RWPE2 (cell line): ENCODE measurements around the gene MRPL1.

Source experiments
- ATAC-seq: fragments of 200-7000 bp; cut with Tn5 transposase; 3 replicates; pipeline ENCODE4 v1.9.1; 2021; ENCODE audit warnings: low read depth
- DNase-seq: peaks from one replicate; pipeline ENCODE4 v3.0.0-alpha.2; 2020; ENCODE audit warnings: low spot score
- H3K27ac ChIP-seq: fragments of 450-650 bp; 2 replicates; pipeline ENCODE4 v1.5.1; 2017; ENCODE audit warnings: mild to moderate bottlenecking; ENCODE audit not compliant: poor library complexity, severe bottlenecking
- H3K27me3 ChIP-seq: fragments of 250-450 bp; sonication (Bioruptor Pico); 2 replicates; pipeline ENCODE4 v1.5.1; 2021; ENCODE audit warnings: mild to moderate bottlenecking, moderate library complexity; ENCODE audit not compliant: insufficient read depth, poor library complexity, severe bottlenecking
- H3K36me3 ChIP-seq: fragments of 250-450 bp; sonication (Bioruptor Pico); 2 replicates; pipeline ENCODE4 v1.5.1; 2020; ENCODE audit warnings: low read depth, mild to moderate bottlenecking, moderate library complexity
- H3K4me1 ChIP-seq: fragments of 250-450 bp; sonication (Bioruptor Pico); 2 replicates; pipeline ENCODE4 v1.5.1; 2021; ENCODE audit warnings: mild to moderate bottlenecking, moderate library complexity; ENCODE audit not compliant: insufficient read depth, poor library complexity, severe bottlenecking
- H3K4me3 ChIP-seq: fragments of 250-450 bp; sonication (Bioruptor Pico); 2 replicates; pipeline ENCODE4 v1.5.1; 2021; ENCODE audit warnings: mild to moderate bottlenecking, moderate library complexity; ENCODE audit not compliant: severe bottlenecking
- H3K9me3 ChIP-seq: fragments of 250-450 bp; sonication (Bioruptor Pico); 2 replicates; pipeline ENCODE4 v1.5.1; 2021; ENCODE audit warnings: mild to moderate bottlenecking, moderate library complexity; ENCODE audit not compliant: severe bottlenecking
- TF ChIP-seq, protein P1 (sequence below): fragments of 450-650 bp; IDR thresholded peaks from one replicate; pipeline ENCODE4 v1.5.1; 2017; ENCODE audit warnings: mild to moderate bottlenecking, moderate library complexity; ENCODE audit not compliant: poor library complexity, severe bottlenecking

The MRPL1 gene

DNA sequence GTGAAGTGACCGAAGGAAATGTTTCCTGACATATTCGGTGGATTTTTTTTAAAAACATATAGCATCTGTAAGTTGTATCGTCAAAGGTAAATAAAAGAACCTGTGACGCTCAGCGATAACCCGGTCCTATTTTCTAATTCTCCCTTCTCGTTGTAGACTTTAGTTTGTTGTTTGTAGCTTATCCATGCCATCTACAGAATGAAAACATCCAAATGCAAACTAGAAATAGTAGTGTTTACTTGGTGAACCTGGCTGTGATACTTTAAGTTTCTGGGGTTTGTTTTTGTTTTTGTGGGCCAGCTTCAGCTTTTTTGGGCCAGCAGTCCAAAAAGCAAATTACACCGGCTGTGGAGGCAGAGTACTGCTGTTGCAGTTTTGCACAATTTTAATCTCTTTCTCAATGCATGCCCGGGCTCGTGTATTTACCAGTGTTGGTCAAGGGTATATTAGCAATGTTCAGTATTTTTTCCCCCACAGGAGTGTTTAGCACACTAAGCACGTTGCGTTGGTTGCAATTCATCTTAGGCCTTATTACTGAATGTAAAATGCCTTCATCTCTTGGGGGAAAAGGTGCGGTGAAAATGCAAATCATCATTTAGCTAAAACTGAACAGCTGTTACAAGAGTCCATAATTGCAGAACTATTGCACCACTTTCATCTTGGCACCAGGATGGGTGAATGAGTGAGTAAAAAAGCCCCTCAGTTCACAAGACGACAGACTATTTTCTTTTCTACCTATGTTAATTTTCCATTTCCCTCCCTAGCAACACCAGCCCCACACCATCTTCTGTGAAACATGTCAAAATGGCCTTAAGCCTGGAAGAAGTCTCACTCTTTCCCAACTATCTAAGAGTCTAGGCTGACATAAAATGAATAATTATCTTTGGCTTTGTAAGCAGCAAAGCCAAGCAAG, 41.7 kb upstream of the MRPL1 start:
- Histone ChIP-seq H3K4me1 (peaks cover 15% of the 10 kb centered on the region), H3K36me3 (peaks cover 6% of the 10 kb centered on the region; the same call in 1 of the 2 replicates), H3K27me3 (no peaks in the 10 kb centered on the region), H3K27ac (peak overlapping the region; percentile 86), H3K9me3 (no peaks in the 10 kb centered on the region), H3K4me3 (peak overlapping the region; percentile 79)
- ATAC-seq (no peak), DNase-seq (no peak)
- TF ChIP-seq, protein P1, sequence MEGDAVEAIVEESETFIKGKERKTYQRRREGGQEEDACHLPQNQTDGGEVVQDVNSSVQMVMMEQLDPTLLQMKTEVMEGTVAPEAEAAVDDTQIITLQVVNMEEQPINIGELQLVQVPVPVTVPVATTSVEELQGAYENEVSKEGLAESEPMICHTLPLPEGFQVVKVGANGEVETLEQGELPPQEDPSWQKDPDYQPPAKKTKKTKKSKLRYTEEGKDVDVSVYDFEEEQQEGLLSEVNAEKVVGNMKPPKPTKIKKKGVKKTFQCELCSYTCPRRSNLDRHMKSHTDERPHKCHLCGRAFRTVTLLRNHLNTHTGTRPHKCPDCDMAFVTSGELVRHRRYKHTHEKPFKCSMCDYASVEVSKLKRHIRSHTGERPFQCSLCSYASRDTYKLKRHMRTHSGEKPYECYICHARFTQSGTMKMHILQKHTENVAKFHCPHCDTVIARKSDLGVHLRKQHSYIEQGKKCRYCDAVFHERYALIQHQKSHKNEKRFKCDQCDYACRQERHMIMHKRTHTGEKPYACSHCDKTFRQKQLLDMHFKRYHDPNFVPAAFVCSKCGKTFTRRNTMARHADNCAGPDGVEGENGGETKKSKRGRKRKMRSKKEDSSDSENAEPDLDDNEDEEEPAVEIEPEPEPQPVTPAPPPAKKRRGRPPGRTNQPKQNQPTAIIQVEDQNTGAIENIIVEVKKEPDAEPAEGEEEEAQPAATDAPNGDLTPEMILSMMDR = no peak

DNA sequence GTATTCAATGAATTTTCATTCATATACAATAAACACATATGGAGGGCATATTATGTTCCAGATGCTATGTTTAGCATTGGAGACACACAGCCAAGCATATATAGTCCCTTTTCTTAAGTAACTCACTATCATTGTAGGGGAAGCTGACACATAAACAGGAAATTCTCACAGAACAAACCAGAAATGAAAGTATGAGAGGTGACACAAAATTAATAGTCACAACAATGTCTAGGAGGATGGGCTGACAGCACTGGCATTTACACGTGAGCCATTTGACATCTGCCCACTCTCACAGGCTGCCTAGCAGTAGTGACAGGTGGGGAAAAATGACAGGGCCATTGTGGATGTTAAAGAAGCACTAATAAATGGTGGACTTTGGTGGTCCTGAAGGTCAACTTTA, 40.9 kb upstream of the MRPL1 start:
- ATAC-seq = no peak
- H3K4me3 ChIP-seq = no peak overlapping the region
- no peak overlapping the region for H3K27ac ChIP-seq
- no peaks in the 10 kb centered on the region for H3K27me3 ChIP-seq
- TF ChIP-seq, protein P1 = no peak
- peaks cover 15% of the 10 kb centered on the region for H3K4me1 ChIP-seq
- peaks cover 6% of the 10 kb centered on the region; the same call in 1 of the 2 replicates for H3K36me3 ChIP-seq
- no peaks in the 10 kb centered on the region for H3K9me3 ChIP-seq
- no peak for DNase-seq

DNA sequence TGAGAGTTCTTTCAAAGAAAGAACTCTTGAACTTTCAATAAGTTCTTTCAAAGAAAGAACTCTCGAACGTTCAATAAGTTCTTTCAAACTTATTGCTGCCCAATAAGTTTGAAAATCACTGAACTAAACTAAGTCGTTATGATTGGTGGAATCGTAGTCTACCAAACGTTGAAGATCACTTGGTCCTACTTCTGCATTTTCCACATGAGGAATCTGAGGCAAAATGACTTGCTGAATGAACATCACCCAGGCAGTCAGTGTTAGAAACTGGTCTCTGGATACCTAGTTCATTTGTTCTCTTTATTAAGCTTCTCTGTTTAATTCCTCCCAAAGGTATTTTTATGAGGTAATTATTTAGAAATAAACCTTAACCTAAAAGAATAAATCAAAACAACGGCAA, 36.4 kb upstream of the MRPL1 start:
- peaks cover 4% of the 10 kb centered on the region for H3K4me1 ChIP-seq
- no peaks in the 10 kb centered on the region for H3K27me3 ChIP-seq
- no peak overlapping the region for H3K27ac ChIP-seq
- no peak overlapping the region for H3K4me3 ChIP-seq
- TF ChIP-seq, protein P1 = no peak
- no peaks in the 10 kb centered on the region for H3K9me3 ChIP-seq
- no peak for DNase-seq
- no peaks in the 10 kb centered on the region for H3K36me3 ChIP-seq
- no peak for ATAC-seq

DNA sequence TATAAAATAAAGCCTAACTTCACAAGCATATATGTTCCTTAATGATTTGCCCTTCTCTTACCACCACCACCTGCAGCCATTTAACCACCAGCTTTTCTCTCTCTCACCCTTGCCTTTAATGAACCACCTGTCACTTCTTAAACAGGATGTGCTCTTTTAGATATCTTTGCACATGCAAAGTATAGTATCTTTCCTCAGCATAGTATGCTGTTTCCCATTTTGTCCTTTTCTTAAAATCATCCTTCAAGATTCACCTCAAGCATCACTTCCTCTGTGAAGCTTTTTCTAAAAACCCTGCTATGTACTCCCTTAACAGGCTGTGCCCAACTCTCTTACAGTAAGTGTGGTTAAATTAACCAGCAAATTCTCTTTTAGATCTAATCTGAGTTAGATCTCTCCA, 35.3 kb upstream of the MRPL1 start:
- Histone ChIP-seq H3K27me3 (no peaks in the 10 kb centered on the region), H3K4me3 (no peak overlapping the region), H3K4me1 (peaks cover under 1% of the 10 kb centered on the region), H3K9me3 (no peaks in the 10 kb centered on the region), H3K27ac (no peak overlapping the region), H3K36me3 (no peaks in the 10 kb centered on the region)
- TF ChIP-seq, protein P1 = no peak
- ATAC-seq (no peak), DNase-seq (no peak)
